BLaER1 treated with 17β-estradiol and CSF1 and Interleukin-3, amounts not matched to agents 10 nM and 100 nM (cell line): ENCODE data around the gene RAC2.
A peak's percentile ranks its signal among the peaks of the same experiment; 100 is the strongest.

Experiments
- H3K27ac ChIP-seq, 11 experiments: shearing (Covaris generic); formaldehyde crosslinking; 2 replicates each; pipeline ENCODE4 v1.8.1; 2022
- H3K27me3 ChIP-seq, 11 experiments: shearing (Covaris generic); formaldehyde crosslinking; 2 replicates each; pipeline ENCODE4 v1.8.1; 2022
- H3K36me3 ChIP-seq, 11 experiments: shearing (Covaris generic); formaldehyde crosslinking; 2 replicates each; pipeline ENCODE4 v1.8.1; 2022
- H3K4me1 ChIP-seq, 10 experiments: shearing (Covaris generic); formaldehyde crosslinking; 2 replicates each; pipeline ENCODE4 v1.8.1; 2022
- H3K4me2 ChIP-seq, 11 experiments: shearing (Covaris generic); formaldehyde crosslinking; 2 replicates each; pipeline ENCODE4 v1.8.1; 2022
- H3K4me3 ChIP-seq, 10 experiments: shearing (Covaris generic); formaldehyde crosslinking; 2 replicates each; pipeline ENCODE4 v1.8.1; 2022
- H3K9ac ChIP-seq, 11 experiments: shearing (Covaris generic); formaldehyde crosslinking; 2 replicates each; pipeline ENCODE4 v1.8.1; 2022
- H3K9me3 ChIP-seq, 11 experiments: shearing (Covaris generic); formaldehyde crosslinking; replicated peaks in 1 of 11; 2 replicates each; pipeline ENCODE4 v1.8.1; 2022
- H4K20me1 ChIP-seq, 11 experiments: shearing (Covaris generic); formaldehyde crosslinking; 2 replicates each; pipeline ENCODE4 v1.8.1; 2022
- Cebpa-rat ChIP-seq, 11 experiments: shearing (Covaris generic); IDR thresholded peaks; 2 replicates each; pipeline ENCODE4 v1.8.1; 2022

Gene RAC2

GRCh38 chr22:37232140-37232998 is 11.7 kb downstream of the RAC2 start:
- Histone ChIP-seq H3K27me3 (no peaks in the 10 kb centered on the region), H3K36me3 (peaks cover 66 to 83% (median 77%) of the 10 kb centered on the region in 11 experiments), H3K4me1 (peaks cover 95 to 98% (median 97%) of the 10 kb centered on the region in 10 experiments), H3K9ac (peak overlapping the region in 9 of 11 experiments; percentile 0 to 81 (median 44); a peak in 13 of 22 replicates), H4K20me1 (peaks cover 55 to 93% (median 75%) of the 10 kb centered on the region in 11 experiments), H3K27ac (peak overlapping the region in 10 of 11 experiments; percentile 19 to 96 (median 87); a peak in 13 of 22 replicates), H3K4me2 (peak overlapping the region; percentile 87 to 99 (median 94)), H3K4me3 (peak overlapping the region in 2 of 10 experiments; percentile 36 to 39; a peak in 3 of 20 replicates), H3K9me3 (no peaks in the 10 kb centered on the region)
- no peak for TF ChIP-seq Cebpa-rat (IDR thresholded peaks at IDR 0.05)

DNA sequence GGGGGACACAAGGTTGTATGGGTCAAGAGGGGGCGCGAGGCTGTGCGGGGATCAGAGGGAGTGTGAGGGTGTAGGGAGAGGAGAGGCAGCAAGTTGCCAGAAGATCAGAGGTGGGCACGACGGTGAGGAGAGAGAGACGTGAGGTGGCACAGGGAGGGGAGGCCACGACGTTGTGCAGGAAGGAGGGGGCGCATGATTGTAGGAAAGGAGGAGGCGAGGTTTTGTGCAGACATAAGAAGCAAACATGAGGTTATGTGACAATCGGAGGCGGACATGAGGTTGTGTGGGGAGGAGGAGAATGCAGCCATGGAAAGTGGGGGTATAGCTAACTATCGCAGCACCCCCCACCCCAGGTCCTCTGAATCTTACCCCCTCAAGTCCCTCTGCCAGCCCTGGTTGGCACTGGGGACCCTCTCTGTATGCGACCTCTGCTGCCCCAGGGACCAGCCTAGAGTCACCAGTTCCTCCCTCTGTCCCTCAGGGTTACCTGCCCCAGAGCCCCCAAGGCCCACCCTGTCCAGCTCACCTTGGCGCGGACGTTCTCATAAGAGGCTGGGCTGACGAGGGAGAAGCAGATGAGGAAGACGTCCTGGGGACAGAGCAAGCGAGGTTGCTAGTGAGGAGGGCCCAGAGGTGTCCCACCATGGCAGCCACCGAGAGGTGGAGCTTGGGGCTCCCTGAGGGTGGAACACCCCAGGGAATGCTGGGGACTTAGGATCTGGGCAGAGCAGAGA is 12.5 kb downstream of the RAC2 start:
- H3K9ac ChIP-seq, result peak overlapping the region; percentile 0 to 81 (median 39); a peak in 14 of 22 replicates
- peak overlapping the region in 3 of 10 experiments; percentile 13 to 39 (median 36); a peak in 4 of 20 replicates for H3K4me3 ChIP-seq
- H3K4me1 ChIP-seq, result peaks cover 91 to 93% (median 91%) of the 10 kb centered on the region in 10 experiments
- peaks cover 50 to 89% (median 70%) of the 10 kb centered on the region in 11 experiments for H4K20me1 ChIP-seq
- no peaks in the 10 kb centered on the region for H3K9me3 ChIP-seq
- peaks cover 62 to 80% (median 73%) of the 10 kb centered on the region in 11 experiments for H3K36me3 ChIP-seq
- no peak for TF ChIP-seq Cebpa-rat (IDR thresholded peaks at IDR 0.05)
- peak overlapping the region in 10 of 11 experiments; percentile 44 to 96 (median 87); a peak in 19 of 22 replicates for H3K27ac ChIP-seq
- H3K27me3 ChIP-seq, result no peaks in the 10 kb centered on the region
- peak overlapping the region; percentile 87 to 99 (median 94) for H3K4me2 ChIP-seq

DNA sequence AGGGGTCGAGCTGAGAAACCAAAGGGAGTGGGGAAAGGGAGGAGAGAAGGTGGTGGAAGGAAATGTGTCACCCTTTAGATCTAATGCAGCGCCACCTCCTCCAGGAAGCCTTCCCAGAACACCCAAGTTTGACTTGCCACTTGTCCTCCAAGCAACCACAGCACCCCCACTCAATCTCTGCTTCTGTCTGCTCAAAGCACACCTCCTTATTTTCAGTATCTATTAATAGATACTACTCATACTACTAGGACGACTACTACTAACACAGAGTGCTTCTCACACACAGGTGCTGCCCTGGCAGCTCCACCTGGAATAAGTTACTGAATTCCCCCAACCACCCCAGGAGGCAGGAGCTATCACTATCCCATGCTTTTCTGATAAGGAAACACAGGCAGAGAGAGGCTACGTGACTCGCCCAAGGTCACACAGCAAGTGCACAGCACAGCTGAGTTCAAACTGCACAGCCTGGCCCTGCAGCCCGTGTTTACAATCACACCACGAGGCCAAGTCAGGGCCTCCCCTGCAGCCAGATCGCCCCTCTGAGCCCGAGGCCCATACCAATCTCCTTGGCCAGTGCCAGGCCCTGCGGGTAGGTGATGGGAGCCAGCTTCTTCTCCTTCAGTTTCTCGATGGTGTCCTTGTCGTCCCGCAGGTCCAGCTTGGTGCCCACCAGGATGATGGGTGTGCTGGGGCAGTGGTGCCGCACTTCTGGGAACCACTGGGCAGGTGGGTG is 13.2 kb downstream of the RAC2 start:
- TF ChIP-seq Cebpa-rat (IDR thresholded peaks at IDR 0.05), result no peak
- H3K4me1 ChIP-seq, result peaks cover 91 to 93% (median 91%) of the 10 kb centered on the region in 10 experiments
- no peaks in the 10 kb centered on the region for H3K27me3 ChIP-seq
- H3K4me2 ChIP-seq, result peak overlapping the region; percentile 87 to 99 (median 94)
- H3K9me3 ChIP-seq, result no peaks in the 10 kb centered on the region
- peak overlapping the region in 10 of 11 experiments; percentile 44 to 96 (median 87); a peak in 21 of 22 replicates for H3K27ac ChIP-seq
- peaks cover 50 to 89% (median 70%) of the 10 kb centered on the region in 11 experiments for H4K20me1 ChIP-seq
- H3K36me3 ChIP-seq, result peaks cover 62 to 80% (median 73%) of the 10 kb centered on the region in 11 experiments
- peak overlapping the region in 6 of 10 experiments; percentile 5 to 44 (median 32); a peak in 7 of 20 replicates for H3K4me3 ChIP-seq
- H3K9ac ChIP-seq, result peak overlapping the region; percentile 0 to 83 (median 57); a peak in 17 of 22 replicates

DNA sequence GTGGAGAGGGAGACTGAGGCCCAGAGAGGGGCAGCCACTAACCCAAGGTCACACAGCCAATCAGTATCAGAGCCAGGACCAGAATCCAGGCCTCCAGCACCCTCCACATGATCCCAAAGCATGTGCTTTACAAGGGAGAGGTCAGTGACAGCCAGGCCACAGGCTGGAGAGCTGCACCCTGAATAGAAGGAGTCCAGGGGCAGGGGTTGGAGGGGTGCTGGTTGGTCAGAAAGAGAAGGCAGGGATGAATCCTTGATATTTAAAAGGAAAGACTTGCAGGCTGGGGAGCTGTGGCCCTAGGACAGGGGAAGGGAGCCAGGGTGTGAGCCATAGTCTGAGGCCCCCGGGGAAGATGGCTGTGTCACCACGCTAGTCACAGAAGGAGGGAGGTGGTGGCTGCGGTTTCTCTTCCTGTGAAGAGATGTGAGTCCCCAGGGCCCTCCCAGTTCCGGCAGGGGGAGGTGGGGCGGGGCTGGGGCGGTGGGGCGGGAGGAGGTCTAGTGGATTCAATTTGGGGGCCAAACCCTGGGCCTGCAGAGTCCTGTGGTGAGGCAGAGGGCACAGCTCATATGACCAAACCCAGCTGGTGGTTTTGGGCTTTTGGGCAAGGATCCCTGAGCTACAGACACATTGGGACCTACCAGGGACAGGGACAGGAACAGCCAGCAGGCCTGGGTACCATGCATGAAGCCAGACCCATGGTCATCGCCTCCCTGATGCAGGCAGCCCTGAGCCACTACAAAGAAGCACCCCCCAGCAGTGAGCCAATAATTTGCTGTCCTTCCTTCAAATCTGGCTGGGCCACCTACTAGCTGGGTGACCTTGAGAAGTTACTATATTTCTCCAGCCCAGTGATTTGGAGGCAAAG is 14.0 kb downstream of the RAC2 start:
- peaks cover 62 to 80% (median 73%) of the 10 kb centered on the region in 11 experiments for H3K36me3 ChIP-seq
- peaks cover 85 to 93% (median 91%) of the 10 kb centered on the region in 10 experiments for H3K4me1 ChIP-seq
- peak overlapping the region; percentile 83 to 96 (median 90) for H3K27ac ChIP-seq
- H3K4me3 ChIP-seq, result peak overlapping the region in 9 of 10 experiments; percentile 22 to 59 (median 44); a peak in 16 of 20 replicates
- H3K4me2 ChIP-seq, result peak overlapping the region; percentile 89 to 99 (median 96)
- H3K9me3 ChIP-seq, result no peaks in the 10 kb centered on the region
- peak overlapping the region; percentile 59 to 85 (median 77) for H3K9ac ChIP-seq
- H4K20me1 ChIP-seq, result peaks cover 45 to 89% (median 70%) of the 10 kb centered on the region in 11 experiments
- H3K27me3 ChIP-seq, result no peaks in the 10 kb centered on the region
- no peak for TF ChIP-seq Cebpa-rat (IDR thresholded peaks at IDR 0.05)

- peak overlapping the region; percentile 88 to 99 (median 96) for H3K4me2 ChIP-seq
- peaks cover 62 to 80% (median 74%) of the 10 kb centered on the region in 11 experiments for H3K36me3 ChIP-seq
- no peaks in the 10 kb centered on the region for H3K27me3 ChIP-seq
- peaks cover 41 to 89% (median 69%) of the 10 kb centered on the region in 11 experiments for H4K20me1 ChIP-seq
- TF ChIP-seq Cebpa-rat (IDR thresholded peaks at IDR 0.05), result no peak
- H3K9me3 ChIP-seq, result no peaks in the 10 kb centered on the region
- peak overlapping the region; percentile 14 to 59 (median 42); a peak in 18 of 20 replicates for H3K4me3 ChIP-seq
- peaks cover 77 to 93% (median 90%) of the 10 kb centered on the region in 10 experiments for H3K4me1 ChIP-seq
- H3K9ac ChIP-seq, result peak overlapping the region; percentile 59 to 85 (median 77)
- peak overlapping the region; percentile 83 to 96 (median 90) for H3K27ac ChIP-seq
Measured at GRCh38 chr22:37229012-37229804, 14.9 kb downstream of the RAC2 start.

- peaks cover 69 to 93% (median 88%) of the 10 kb centered on the region in 10 experiments for H3K4me1 ChIP-seq
- peak overlapping the region; percentile 83 to 96 (median 90) for H3K27ac ChIP-seq
- H3K36me3 ChIP-seq, result peaks cover 62 to 80% (median 74%) of the 10 kb centered on the region in 11 experiments
- H3K4me3 ChIP-seq, result peak overlapping the region; percentile 14 to 59 (median 42); a peak in 18 of 20 replicates
- peak overlapping the region; percentile 59 to 85 (median 77) for H3K9ac ChIP-seq
- H3K27me3 ChIP-seq, result no peaks in the 10 kb centered on the region
- peaks cover 33 to 82% (median 69%) of the 10 kb centered on the region in 11 experiments for H4K20me1 ChIP-seq
- no peak for TF ChIP-seq Cebpa-rat (IDR thresholded peaks at IDR 0.05)
- peak overlapping the region; percentile 88 to 99 (median 96) for H3K4me2 ChIP-seq
- H3K9me3 ChIP-seq, result no peaks in the 10 kb centered on the region
Measured at GRCh38 chr22:37228106-37229011, 15.7 kb downstream of the RAC2 start.
